ENCODE results near the gene EGF.
"Not testable (repeated sequence)": the region's sequence is repeated elsewhere in the genome, so short reads cannot be mapped to it uniquely, and the experiment has no call there.

The EGF gene

DNA sequence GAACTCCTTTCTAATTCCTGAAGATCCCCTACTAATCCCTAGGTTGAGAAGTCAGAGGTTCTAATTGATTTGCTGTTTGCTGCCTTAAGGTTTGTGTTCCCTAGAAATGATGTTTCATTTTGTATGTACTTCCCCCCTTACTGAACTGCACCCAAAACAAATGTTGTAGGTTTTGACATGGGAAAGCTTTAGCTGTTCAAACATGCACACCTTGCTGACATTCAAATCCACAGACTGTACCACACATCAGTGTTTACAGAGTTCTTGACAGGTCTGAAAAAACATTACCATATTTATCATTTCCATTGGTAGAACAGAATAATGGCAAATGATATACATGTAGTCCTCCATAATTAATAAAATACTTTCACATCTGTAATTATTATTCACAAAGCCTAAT lies 18.2 kb downstream of the EGF start:
- Mint-ChIP-seq H3K9me3 (no peaks in the 10 kb centered on the region), H3K27me3 (no peaks in the 10 kb centered on the region), H3K27ac (no peak overlapping the region), H3K4me1 (ENCODE audit: low read depth) (no peaks in the 10 kb centered on the region), H3K36me3 (ENCODE audit: low read depth) (no peaks in the 10 kb centered on the region), H3K4me3 (no peak overlapping the region)
- intact Hi-C loops (cut with micrococcal nuclease) = no loop called here

DNA sequence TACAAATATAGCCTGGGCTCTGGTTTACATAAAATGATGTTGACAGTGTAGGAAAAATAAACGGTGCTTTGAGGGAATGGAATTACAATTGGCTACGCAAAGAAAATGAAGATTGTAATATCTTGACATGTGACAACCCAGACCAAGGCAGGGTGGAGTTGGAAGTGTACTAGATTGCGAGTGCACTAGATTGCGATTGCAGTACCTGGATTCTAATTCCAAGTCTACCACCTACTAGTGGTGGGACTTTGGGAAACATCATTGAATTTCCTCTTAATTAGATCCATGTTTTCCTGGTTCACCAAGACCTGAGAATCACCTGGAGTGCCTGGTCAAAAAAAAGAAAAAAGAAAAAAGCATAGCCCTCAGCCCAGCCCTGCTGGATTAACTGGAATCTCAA lies 18.6 kb downstream of the EGF start:
- Mint-ChIP-seq H3K9me3 (peaks cover 3% of the 10 kb centered on the region), H3K27ac (no peak overlapping the region), H3K27me3 (no peaks in the 10 kb centered on the region), H3K4me3 (no peak overlapping the region), H3K4me1 (ENCODE audit: low read depth) (no peaks in the 10 kb centered on the region), H3K36me3 (ENCODE audit: low read depth) (no peaks in the 10 kb centered on the region)
- intact Hi-C loops (cut with micrococcal nuclease) = no loop called here

DNA sequence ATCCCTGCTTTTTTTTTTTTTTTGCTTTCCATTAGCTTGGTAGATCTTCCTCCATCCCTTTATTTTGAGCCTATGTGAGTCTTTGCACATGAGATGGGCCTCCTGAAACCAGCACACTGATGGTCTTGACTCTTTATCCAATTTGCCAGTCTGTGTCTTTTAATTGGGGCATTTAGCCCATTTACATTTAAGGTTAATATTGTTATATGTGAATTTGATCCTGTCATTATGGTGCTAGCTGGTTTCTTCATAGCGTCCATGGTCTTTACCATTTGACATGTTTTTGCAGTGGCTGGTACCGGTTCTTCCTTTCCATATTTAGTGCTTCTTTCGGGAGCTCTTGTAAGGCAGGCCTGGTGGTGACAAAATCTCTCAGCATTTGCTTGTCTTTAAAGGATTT lies 24.7 kb downstream of the EGF start:
- H3K27ac Mint-ChIP-seq; H3K27me3 Mint-ChIP-seq; H3K36me3 Mint-ChIP-seq (ENCODE audit: low read depth); H3K4me3 Mint-ChIP-seq; H3K4me1 Mint-ChIP-seq (ENCODE audit: low read depth); intact Hi-C loops (cut with micrococcal nuclease): not testable (repeated sequence)
- peaks cover 26% of the 10 kb centered on the region for H3K9me3 Mint-ChIP-seq

DNA sequence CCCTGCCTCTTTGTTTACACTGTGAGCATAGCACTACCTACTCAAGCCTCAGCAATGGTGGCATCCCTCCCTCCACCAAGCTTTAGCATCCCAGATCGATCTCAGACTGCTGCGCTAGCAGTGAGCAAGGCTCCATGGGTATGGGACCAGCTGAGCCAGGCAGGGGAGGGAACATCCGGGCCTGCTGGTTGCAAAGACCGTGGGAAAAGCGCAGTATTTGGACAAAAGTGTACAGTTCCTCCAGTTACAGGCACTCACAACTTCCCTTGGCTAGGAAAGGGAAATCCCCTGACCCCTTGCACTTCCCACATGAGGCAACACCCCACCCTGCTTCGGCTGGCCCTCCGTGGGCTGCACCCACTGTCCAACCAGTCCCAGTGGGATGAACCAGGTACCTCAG lies 26.5 kb downstream of the EGF start:
- Mint-ChIP-seq H3K4me3 (no peak overlapping the region), H3K27ac (no peak overlapping the region), H3K27me3 (no peaks in the 10 kb centered on the region), H3K9me3 (peaks cover 26% of the 10 kb centered on the region), H3K4me1 (ENCODE audit: low read depth) (no peaks in the 10 kb centered on the region), H3K36me3 (ENCODE audit: low read depth) (no peaks in the 10 kb centered on the region)
- intact Hi-C loops (cut with micrococcal nuclease) = no loop called here

DNA sequence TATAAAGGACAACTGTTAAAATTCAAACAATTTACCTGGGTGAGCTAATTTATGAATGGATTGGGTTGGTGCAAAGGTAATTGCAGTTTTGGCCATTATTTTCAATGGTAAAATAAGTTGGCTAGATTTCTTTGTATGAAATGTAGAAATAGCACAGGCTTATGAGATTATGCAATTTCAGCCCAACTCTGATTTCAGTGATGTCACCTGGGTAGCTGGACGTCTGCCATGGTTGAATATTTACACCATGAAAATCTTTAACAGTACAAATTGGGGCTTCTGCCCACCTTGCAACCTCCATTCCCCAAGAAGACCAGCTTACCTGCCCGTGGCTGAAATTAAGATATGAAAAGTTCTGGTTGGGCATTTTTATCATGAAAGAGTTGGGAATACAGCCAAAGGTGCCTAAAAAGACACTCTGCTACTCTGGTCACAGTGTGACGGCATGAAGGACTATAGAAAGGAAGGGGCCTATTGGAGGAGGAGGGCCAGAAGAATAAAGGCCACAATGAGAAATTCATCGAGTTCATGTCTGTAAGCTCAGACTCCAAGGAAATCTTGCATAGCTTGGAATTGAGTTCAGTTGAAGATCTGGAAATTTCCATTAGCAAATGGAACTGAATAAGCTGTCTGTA lies 29.7 kb downstream of the EGF start:
- H3K4me3 Mint-ChIP-seq = no peak overlapping the region
- H3K36me3 Mint-ChIP-seq (ENCODE audit: low read depth) = no peaks in the 10 kb centered on the region
- no peaks in the 10 kb centered on the region for H3K4me1 Mint-ChIP-seq (ENCODE audit: low read depth)
- H3K27me3 Mint-ChIP-seq = no peaks in the 10 kb centered on the region
- H3K27ac Mint-ChIP-seq = no peak overlapping the region
- H3K9me3 Mint-ChIP-seq = peaks cover 14% of the 10 kb centered on the region
- intact Hi-C loops (cut with micrococcal nuclease) = no loop called here

DNA sequence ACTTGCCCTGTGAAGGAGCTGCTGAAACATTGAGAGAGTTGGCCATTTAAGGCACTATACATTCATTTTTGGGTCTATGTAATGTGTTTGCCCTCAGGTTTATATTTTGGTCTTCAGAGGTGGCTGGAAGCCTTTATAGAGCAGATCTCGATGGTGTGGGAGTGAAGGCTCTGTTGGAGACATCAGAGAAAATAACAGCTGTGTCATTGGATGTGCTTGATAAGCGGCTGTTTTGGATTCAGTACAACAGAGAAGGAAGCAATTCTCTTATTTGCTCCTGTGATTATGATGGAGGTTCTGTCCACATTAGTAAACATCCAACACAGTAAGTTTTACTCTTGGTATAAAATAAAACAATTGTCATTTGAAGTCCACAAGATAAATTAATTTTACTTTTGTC lies 31.1 kb downstream of the EGF start:
- Mint-ChIP-seq H3K27me3 (no peaks in the 10 kb centered on the region), H3K36me3 (ENCODE audit: low read depth) (no peaks in the 10 kb centered on the region), H3K27ac (no peak overlapping the region), H3K9me3 (peaks cover 5% of the 10 kb centered on the region), H3K4me3 (no peak overlapping the region), H3K4me1 (ENCODE audit: low read depth) (no peaks in the 10 kb centered on the region)
- intact Hi-C loops (cut with micrococcal nuclease) = no loop called here

DNA sequence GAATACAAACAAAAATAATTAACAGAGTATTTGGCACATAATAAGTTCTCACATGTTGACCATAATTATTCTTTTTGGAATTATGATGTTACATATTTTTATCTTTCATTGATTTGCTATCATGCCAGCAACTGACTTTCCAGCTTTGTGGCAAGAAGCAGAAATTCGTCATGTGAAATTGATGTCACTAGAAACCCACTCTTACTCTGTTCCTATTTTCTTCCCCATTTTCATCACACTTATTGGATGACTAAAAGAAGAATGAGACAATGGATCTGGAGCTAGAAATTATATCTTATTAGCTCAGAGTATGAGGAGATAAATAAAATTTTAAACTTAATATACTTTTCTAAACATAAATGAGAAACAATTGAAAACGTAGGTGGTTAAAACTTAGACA lies 31.9 kb downstream of the EGF start:
- no peak overlapping the region for H3K4me3 Mint-ChIP-seq
- no peaks in the 10 kb centered on the region for H3K9me3 Mint-ChIP-seq
- no peaks in the 10 kb centered on the region for H3K4me1 Mint-ChIP-seq (ENCODE audit: low read depth)
- no peaks in the 10 kb centered on the region for H3K36me3 Mint-ChIP-seq (ENCODE audit: low read depth)
- no peaks in the 10 kb centered on the region for H3K27me3 Mint-ChIP-seq
- intact Hi-C loops (cut with micrococcal nuclease) = no loop called here
- H3K27ac Mint-ChIP-seq = no peak overlapping the region

DNA sequence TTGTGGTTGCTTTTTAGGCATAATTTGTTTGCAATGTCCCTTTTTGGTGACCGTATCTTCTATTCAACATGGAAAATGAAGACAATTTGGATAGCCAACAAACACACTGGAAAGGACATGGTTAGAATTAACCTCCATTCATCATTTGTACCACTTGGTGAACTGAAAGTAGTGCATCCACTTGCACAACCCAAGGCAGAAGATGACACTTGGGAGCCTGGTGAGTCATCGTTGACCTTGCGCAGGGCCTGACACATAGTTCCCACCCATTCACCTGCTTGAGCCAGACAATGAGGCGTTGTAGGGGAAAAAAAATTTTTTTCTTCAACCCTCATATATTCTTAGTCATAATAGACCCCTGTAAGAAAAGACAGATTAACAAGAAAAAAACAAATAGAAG lies 32.4 kb downstream of the EGF start:
- intact Hi-C loops (cut with micrococcal nuclease) = no loop called here
- no peak overlapping the region for H3K4me3 Mint-ChIP-seq
- H3K9me3 Mint-ChIP-seq = no peaks in the 10 kb centered on the region
- H3K36me3 Mint-ChIP-seq (ENCODE audit: low read depth) = no peaks in the 10 kb centered on the region
- no peaks in the 10 kb centered on the region for H3K4me1 Mint-ChIP-seq (ENCODE audit: low read depth)
- no peaks in the 10 kb centered on the region for H3K27me3 Mint-ChIP-seq
- H3K27ac Mint-ChIP-seq = no peak overlapping the region

DNA sequence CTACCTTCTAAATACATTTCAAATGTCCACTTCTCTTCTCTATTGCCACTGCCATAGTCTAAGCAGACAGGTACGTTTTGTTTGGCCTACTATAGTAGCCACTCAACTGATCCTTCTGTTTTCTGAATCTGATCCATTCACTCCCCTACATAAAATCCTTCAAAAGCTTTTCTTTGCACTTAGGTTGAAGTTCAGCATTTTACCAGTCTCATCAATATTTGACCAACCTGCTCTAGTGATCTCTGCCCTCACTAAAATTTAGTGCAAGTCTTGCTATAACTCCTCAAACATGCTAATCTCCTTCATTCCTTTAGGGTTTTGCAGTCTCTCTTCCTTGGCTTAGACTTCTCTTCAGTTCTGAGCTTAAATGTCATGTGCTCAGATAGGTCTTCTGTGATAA lies 33.4 kb downstream of the EGF start:
- H3K36me3 Mint-ChIP-seq (ENCODE audit: low read depth) = no peaks in the 10 kb centered on the region
- intact Hi-C loops (cut with micrococcal nuclease) = no loop called here
- H3K27ac Mint-ChIP-seq = no peak overlapping the region
- no peaks in the 10 kb centered on the region for H3K9me3 Mint-ChIP-seq
- no peaks in the 10 kb centered on the region for H3K27me3 Mint-ChIP-seq
- no peak overlapping the region for H3K4me3 Mint-ChIP-seq
- H3K4me1 Mint-ChIP-seq (ENCODE audit: low read depth) = no peaks in the 10 kb centered on the region

DNA sequence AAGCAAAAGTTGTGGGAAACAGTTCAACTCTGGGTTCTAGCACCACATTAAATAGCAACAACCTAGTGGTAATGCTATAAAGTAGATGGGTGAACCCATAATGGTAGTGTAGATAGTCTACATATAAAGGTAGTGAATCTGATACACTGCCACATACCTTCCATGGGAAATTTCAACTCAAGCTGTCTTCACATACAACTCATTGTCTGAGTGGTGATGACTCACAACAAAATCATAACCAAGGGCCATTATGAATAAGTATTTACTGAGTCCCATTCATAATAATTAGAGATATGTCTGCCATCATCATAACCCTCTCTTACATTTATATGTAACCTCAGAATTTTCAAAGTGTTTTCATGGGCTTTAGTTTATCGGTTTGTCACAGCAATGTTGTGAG lies 34.8 kb downstream of the EGF start:
- no peaks in the 10 kb centered on the region for H3K4me1 Mint-ChIP-seq (ENCODE audit: low read depth)
- no peak overlapping the region for H3K4me3 Mint-ChIP-seq
- intact Hi-C loops (cut with micrococcal nuclease) = no loop called here
- H3K27ac Mint-ChIP-seq = no peak overlapping the region
- no peaks in the 10 kb centered on the region for H3K36me3 Mint-ChIP-seq (ENCODE audit: low read depth)
- no peaks in the 10 kb centered on the region for H3K27me3 Mint-ChIP-seq
- no peaks in the 10 kb centered on the region for H3K9me3 Mint-ChIP-seq

DNA sequence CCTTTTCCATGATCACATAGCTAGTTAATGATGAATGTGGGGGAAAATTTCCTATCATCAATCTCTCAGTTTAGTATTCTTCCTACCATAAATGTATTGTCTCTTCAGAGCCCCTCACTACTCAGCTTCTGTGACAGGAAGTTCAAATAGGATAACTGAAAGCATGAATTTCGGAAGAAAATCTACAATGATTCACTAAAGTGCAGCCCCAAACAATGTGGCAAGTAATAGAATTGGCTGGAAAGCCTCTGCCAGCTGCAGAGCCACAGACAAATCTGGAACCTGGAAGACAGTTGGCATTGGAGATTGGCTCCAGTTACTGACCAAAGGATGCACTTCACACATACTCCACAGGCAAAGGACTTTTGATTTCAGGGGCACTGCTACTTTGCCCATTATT lies 35.2 kb downstream of the EGF start:
- Mint-ChIP-seq H3K27me3 (no peaks in the 10 kb centered on the region), H3K9me3 (no peaks in the 10 kb centered on the region), H3K4me3 (no peak overlapping the region), H3K36me3 (ENCODE audit: low read depth) (no peaks in the 10 kb centered on the region), H3K27ac (no peak overlapping the region), H3K4me1 (ENCODE audit: low read depth) (no peaks in the 10 kb centered on the region)
- intact Hi-C loops (cut with micrococcal nuclease) = no loop called here

DNA sequence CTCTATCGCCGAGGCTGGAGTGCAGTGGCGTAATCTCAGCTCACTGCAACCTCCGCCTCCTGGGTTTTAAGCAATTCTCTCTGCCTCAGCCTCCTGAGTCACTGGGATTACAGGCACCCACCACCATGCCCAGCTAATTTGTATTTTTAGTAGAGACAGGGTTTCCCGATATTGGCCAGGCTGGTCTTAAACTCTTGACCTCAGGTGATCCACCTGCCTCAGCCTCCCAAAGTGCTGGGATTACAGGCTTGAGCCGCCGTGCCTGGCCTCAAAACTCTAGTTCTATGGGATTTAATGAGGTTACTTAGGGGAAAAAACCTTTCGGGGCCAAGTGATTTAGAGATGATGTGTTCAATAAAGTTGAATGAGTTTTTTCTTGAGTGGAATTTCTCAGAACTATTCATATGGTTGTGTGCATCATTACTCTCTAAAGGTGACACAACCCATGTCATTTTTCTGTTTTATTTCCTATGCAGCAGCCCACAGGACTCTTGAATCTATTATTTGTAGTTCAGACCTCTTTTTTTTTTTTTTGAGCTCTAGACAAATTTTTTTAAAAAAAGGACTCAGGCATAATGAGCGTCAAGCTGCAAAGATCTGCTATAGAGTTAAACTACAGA lies 36.5 kb downstream of the EGF start:
- H3K4me3 Mint-ChIP-seq; H3K36me3 Mint-ChIP-seq (ENCODE audit: low read depth); H3K27ac Mint-ChIP-seq; intact Hi-C loops (cut with micrococcal nuclease); H3K4me1 Mint-ChIP-seq (ENCODE audit: low read depth); H3K27me3 Mint-ChIP-seq; H3K9me3 Mint-ChIP-seq: not testable (repeated sequence)

DNA sequence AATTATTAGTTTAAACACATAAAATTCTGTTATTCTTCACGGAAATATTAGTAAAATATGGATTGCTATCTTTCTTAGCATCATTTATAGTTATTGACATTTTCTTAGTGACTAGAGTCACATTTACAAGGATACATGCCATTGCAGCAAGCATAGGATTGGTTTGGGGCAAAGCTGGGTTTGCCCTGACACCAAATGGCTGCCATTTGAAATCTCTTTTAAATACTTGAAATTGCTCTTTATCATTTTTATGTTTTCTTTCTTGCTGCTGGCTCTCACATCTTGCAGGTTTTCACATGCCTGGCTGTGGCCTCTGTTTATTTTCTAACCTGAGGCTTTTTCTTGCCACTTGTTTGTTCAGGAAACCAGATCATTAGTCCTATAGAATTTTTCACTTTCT lies 39.9 kb downstream of the EGF start:
- no peak overlapping the region for H3K27ac Mint-ChIP-seq

DNA sequence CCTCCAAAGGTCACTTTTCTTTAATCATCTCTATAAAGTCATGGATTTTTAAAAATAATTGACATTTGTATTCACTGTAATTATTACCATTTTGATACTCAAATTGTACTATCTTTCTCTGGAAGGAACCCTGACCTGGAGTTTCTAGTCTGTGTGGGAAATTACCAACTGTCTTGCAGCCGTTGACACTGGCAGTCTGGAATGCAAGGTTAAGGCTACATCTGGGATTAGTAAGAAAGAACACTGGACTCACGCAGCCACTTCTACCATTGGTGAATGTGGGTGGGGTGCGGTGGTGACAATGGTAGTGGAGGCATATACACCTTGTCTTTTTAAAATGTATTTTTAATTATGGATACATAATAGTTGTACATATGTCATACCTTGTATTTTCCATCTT lies 40.9 kb downstream of the EGF start:
- H3K4me3 Mint-ChIP-seq = no peak overlapping the region
- H3K27ac Mint-ChIP-seq = no peak overlapping the region
- no peaks in the 10 kb centered on the region for H3K9me3 Mint-ChIP-seq
- no peaks in the 10 kb centered on the region for H3K27me3 Mint-ChIP-seq
- no peaks in the 10 kb centered on the region for H3K4me1 Mint-ChIP-seq (ENCODE audit: low read depth)
- H3K36me3 Mint-ChIP-seq (ENCODE audit: low read depth) = no peaks in the 10 kb centered on the region
- intact Hi-C loops (cut with micrococcal nuclease) = no loop called here

More for the DNA sequence above, 39.9 kb downstream of the EGF start:
- H3K4me1 Mint-ChIP-seq (ENCODE audit: low read depth) = no peaks in the 10 kb centered on the region
- no peak overlapping the region for H3K4me3 Mint-ChIP-seq
- H3K27me3 Mint-ChIP-seq = no peaks in the 10 kb centered on the region
- intact Hi-C loops (cut with micrococcal nuclease) = no loop called here
- H3K9me3 Mint-ChIP-seq = no peaks in the 10 kb centered on the region
- no peaks in the 10 kb centered on the region for H3K36me3 Mint-ChIP-seq (ENCODE audit: low read depth)

DNA sequence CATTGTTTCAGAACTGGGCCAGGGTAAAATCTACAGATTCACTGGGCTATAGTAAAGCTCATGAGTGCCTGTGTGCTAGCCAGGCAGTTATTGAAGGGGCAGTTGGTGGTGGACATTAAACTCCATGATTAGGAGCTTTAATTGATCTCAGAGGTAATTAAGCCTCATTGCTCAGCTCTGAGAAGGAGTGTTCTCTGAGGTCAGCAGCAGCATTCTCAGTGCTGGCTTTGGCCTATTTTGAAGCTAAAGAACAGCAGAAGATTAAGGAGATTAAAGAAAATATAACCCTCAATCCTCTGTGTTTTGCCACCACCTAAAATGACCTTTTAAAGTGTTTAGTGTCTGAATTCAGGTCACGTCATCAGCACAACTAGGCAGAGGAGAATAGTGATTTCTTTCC lies 42.5 kb downstream of the EGF start:
- H3K4me1 Mint-ChIP-seq (ENCODE audit: low read depth) = peaks cover 5% of the 10 kb centered on the region
- intact Hi-C loops (cut with micrococcal nuclease) = no loop called here
- H3K36me3 Mint-ChIP-seq (ENCODE audit: low read depth) = no peaks in the 10 kb centered on the region
- no peak overlapping the region for H3K27ac Mint-ChIP-seq
- no peak overlapping the region for H3K4me3 Mint-ChIP-seq
- no peaks in the 10 kb centered on the region for H3K27me3 Mint-ChIP-seq
- H3K9me3 Mint-ChIP-seq = no peaks in the 10 kb centered on the region
